HG03354 (cell line): ENCODE data around the gene AP4S1.
"Not testable (repeated sequence)": the region's sequence is repeated elsewhere in the genome, so short reads cannot be mapped to it uniquely, and the experiment has no call there.

Experiments used
- ATAC-seq: cut with Tn5 transposase; IDR thresholded peaks from one replicate; pipeline ENCODE4 v1.9.1; 2021; ENCODE audit warnings: mild to moderate bottlenecking; ENCODE audit not compliant: unreplicated experiment, poor library complexity, severe bottlenecking

Gene AP4S1

DNA sequence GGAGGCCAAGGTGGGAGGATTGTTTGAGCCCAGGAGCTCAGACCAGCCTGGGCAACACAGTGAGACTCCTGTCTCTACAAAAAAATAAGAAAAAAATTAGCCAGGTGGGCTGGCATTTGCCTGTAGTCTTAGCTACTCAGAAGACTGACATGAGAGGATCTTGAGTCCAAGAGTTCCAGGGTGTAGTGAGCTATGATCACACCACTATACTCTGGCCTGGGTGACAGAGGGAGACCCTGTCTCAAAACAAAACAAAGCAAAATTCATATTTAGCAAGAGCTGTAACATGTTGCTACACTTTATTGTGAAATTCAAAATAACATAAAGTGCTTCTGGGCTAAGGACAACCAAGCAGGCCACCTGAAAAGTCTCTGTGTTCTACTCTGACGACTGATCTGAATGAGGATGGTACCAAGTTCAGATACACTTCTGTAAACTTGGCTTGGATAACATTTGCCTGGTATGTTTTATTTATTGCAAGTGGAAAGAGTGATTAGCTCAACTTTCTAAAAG is 12.3 kb downstream of the AP4S1 start:
- ATAC-seq, result no peak

- ATAC-seq, result no peak
These were observed 13.2 kb downstream of the AP4S1 start for GRCh38 chr14:31038521-31039166.

GRCh38 chr14:31042300-31042699 is 16.9 kb downstream of the AP4S1 start:
- ATAC-seq, result no peak

DNA sequence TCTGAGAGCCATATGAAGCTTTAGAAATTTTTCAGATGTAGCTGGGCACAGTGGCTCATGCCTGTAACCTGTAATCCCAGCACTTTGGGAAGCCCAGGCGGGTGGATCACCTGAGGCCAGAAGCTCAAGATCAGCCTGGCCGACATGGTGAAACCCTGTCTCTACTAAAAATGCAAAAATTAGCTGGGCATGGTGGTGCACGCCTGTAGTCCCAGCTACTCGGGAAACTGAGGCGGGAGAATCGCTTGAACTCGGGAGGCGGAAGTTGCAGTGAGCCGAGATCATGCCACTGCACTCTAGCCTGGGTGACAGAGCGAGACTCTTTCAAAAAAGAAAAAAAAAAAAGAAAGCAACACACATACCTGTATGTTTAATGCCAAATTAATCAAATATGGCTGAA is 17.4 kb downstream of the AP4S1 start:
- ATAC-seq, result not testable (repeated sequence)

GRCh38 chr14:31043379-31043778 is 17.9 kb downstream of the AP4S1 start:
- no peak for ATAC-seq

DNA sequence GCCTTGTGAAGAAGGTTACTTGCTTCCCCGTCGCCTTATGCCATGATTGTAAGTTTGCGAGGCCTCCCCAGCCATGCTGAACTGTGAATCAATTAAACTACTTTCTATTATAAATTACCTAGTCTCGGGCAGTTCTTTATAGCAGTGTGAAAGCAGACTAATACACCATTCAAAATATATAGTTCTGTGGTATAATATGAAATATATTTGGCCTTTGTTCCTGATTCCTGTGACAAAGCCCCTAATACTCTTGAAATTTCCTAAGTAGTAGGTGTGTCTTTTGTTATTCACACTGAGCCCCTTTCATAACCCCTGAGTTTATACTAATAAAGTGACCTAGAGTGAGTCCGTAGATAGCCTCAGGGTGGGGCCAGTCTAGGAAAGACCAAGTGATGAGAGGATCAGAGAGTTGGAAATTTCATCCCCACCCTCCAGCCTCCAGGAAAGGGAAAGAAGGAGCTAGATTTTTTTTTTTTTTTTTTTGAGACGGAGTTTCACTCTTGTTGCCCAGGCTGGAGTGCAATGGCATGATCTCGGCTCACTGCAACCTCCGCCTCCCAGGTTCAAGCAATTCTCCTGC is 20.1 kb downstream of the AP4S1 start:
- no peak for ATAC-seq

GRCh38 chr14:31047503-31047902 is 22.1 kb downstream of the AP4S1 start:
- ATAC-seq, result no peak

DNA sequence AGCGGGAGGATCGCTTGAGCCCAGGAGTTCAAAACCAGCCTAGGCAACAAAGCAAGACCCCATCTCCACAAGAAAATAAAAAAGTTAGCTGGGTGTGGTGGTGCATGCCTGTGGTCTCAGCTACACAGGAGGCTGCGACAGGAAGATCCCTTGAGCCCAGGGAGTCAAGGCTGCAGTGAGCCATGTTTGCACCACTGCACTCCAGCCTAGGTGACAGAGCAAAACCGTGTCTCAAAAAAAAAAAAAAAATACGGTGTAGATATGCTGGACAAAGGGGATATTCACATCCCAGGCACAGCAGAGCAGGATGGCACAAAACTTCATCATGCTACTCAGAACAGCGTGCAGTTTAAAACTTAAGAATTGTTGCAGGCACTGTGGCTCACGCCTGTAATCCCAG is 25.6 kb downstream of the AP4S1 start:
- ATAC-seq, result no peak

GRCh38 chr14:31051511-31051910 is 26.1 kb downstream of the AP4S1 start:
- no peak for ATAC-seq

DNA sequence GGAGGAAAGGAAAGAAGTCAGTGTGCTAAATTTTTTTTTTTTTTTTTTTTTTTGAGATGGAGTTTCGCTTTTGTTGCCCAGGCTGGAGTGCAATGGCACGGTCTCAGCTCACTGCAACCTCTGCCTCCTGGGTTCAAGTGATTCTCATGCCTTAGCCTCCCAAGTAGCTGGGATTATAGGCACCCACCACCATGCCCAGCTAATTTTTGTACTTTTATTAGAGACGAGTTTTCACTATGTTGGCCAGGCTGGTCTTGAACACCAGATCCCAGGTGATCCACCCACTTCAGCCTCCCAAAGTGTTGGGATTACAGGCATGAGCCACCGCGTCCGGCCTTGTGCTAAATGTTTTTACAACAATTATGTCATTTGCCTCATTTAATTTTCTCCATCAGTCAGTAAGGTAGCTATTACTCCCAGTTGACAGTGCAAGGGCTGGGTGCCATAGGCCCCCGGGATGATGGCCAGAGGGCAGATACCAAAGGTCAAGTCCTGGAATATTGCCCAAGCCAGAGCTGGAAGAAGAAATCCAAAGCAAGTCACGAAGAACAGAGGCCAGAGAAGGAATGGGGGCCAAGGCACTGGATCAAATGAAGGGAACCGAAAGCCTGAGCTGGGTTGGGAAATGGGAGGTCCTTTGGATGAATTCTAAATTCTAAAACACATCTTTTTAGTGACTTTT is 27.6 kb downstream of the AP4S1 start:
- ATAC-seq, result not testable (repeated sequence)

GRCh38 chr14:31057035-31057434 is 31.6 kb downstream of the AP4S1 start:
- no peak for ATAC-seq

DNA sequence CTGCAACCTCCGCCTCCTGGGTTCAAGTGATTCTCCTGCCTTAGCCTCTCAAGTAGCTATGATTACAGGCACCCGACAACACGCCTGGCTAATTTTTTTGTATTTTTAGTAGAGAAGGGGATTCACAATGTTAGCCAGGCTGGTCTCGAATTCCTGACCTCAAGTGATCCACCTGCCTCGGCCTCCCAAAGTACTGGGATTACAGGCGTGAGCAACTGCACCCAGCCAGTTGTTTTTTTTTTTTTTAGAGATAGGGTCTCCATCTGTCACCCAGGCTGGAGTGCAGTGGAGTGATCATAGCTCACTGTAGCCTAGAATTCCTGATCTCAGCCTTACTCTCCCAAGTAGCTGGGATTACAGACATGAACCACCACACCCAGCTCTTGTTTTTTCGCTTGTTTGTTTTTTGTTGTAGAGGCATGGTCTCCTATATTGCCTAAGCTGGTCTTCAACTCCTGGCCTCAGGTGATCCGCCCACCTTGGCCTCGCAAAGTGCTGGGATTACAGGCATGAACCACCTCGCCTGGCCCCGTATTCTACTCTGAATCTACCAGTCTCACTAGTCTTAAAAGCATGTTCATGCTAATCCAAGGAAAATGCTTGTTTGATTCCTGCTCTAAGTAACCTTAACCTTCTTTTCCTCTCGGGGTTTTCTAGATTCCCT is 32.4 kb downstream of the AP4S1 start:
- ATAC-seq, result no peak

GRCh38 chr14:31059152-31059924 is 33.9 kb downstream of the AP4S1 start:
- no peak for ATAC-seq

DNA sequence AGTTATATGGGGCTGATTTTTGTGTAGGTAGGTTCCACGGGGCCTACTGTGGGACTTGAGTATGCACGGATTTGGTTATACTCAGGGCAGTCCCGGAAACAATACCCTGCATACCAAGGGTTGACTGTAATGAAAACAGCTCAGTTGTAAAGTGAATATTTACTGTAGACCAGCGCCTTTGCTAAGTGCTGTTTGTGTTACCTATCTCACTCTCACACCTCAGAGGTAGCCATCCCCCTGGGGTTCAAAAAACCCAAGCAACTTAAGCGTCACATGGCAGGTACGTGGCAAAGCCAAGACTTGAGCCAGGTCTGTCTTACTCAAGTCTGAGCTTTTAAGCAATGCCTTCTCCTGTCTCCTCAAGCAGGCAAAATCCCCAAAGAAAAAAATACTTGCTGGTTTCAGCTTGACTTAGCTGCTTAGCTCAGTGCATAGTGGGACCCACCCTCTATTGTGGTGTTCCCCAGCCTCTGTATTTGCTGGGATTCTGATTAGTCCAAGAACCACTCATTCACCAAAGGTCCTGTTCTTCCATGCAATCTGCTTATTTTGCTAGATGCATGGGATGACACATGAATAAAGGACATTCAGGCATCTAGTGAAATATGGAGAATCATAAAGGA is 34.9 kb downstream of the AP4S1 start:
- no peak for ATAC-seq

DNA sequence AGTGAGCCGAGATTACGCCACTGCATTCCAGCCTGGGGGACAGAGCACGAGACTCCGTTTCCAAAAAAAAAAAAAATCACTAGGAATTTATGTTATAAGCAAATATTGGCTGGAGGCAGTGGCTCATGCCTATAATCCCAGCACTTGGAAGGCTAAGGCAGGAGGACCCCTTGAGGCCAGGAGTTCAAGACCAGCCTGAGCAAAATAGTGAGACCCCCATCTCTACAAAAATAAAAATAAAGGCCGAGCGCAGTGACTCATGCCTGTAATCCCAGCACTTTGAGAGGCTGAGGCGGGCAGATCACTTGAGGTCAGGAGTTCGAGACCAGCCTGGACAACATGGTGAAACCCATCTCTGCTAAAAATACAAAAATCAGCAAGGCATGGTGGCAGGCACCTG is 37.5 kb downstream of the AP4S1 start:
- not testable (repeated sequence) for ATAC-seq

DNA sequence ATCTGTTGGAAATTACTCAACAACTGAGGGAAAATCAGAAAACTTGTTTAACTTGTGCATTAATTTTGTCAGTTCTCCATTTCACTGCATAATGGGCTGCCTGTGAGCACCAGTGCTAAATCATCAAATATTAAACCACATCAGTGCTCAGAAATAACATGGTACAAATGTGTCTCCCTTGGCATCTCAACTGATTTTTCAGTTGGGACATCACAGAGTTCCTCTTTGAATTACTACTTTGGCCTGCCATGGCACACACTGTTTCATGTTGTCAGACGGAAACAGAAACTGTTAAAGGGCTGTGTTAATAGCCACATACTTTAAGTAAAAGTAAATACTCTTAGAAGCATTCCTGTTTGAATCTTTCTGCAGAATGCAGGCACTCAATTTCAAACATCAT is 42.8 kb downstream of the AP4S1 start:
- no peak for ATAC-seq

GRCh38 chr14:31069343-31069742 is 43.9 kb downstream of the AP4S1 start:
- no peak for ATAC-seq

DNA sequence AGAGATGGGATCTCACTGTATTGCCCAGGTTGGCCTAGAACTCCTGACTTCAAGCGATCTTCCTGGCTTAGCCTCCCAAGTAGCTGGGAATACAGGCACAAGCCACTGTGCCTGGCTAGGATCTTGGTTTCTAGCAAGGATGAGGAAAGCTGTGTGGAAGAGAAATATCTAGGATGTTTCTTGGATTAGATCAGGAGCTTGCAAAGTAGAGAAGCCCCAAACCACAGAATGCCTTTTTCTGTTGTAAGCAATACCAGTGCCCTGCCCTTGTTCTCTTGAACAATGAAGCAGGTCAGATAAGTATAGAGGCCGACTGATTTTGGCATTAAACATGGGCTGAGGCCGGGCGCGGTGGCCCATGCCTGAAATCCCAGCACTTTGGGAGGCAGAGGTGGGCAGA is 45.0 kb downstream of the AP4S1 start:
- ATAC-seq, result no peak

- ATAC-seq, result no peak
These were observed 45.7 kb downstream of the AP4S1 start for GRCh38 chr14:31071151-31071550.
